H1 (cell line): Measurements from ENCODE around the gene SLC2A5. TPM values are rescaled to one million over a fixed set of nuclear protein-coding genes. Genes with fewer than 3 reads are reported as not detected.

Experiments used
- BCL11A ChIP-seq, 2 experiments: IDR thresholded peaks; one replicate each; pipeline ENCODE4 v1.6.1; 2011; ENCODE audit warnings: low read depth in 2 of 2, low read length in 2 of 2, mild to moderate bottlenecking in 2 of 2
- CHD7 ChIP-seq: fragments of 300-600 bp; sonication (generic); IDR thresholded peaks from 2 replicates; pipeline ENCODE4 v1.7.1; 2012; ENCODE audit warnings: low read length, moderate library complexity, mild to moderate bottlenecking, inconsistent platforms; ENCODE audit not compliant: insufficient replicate concordance
- CTBP2 ChIP-seq: IDR thresholded peaks from 2 replicates; pipeline ENCODE4 v1.7.0; 2011; ENCODE audit warnings: borderline replicate concordance, mild to moderate bottlenecking, moderate library complexity, mixed read lengths, low read length; ENCODE audit not compliant: insufficient read depth, insufficient read length
- EZH2 ChIP-seq: fragments of 200-600 bp; sonication (generic); IDR thresholded peaks from 2 replicates; pipeline ENCODE4 v1.7.1; 2012; ENCODE audit warnings: low read depth, mild to moderate bottlenecking, moderate library complexity, low read length, inconsistent platforms; ENCODE audit not compliant: severe bottlenecking
- GABPA ChIP-seq: IDR thresholded peaks from 2 replicates; pipeline ENCODE4 v1.6.1; 2011; ENCODE audit warnings: mild to moderate bottlenecking, low read length, moderate library complexity, borderline replicate concordance; ENCODE audit not compliant: insufficient read depth
- GTF2F1 ChIP-seq: IDR thresholded peaks from 2 replicates; pipeline ENCODE4 v1.6.1; 2012; ENCODE audit warnings: low read depth, low read length, improper control_type of control experiment, borderline replicate concordance
- NANOG ChIP-seq: IDR thresholded peaks from 2 replicates; pipeline ENCODE4 v1.6.1; 2011; ENCODE audit warnings: low read length, low read depth, mild to moderate bottlenecking, inconsistent platforms; ENCODE audit not compliant: insufficient read depth, poor library complexity, severe bottlenecking
- POLR2A ChIP-seq, 2 experiments: IDR thresholded peaks; 1 replicate in 1 of 2; 2 replicates in 1 of 2; pipeline ENCODE4 v1.6.1; 2011; ENCODE audit warnings: low read depth in 2 of 2, low read length in 2 of 2, mild to moderate bottlenecking in 2 of 2; ENCODE audit errors: control extremely low read depth in 1 of 2
- RBBP5 ChIP-seq: IDR thresholded peaks from 2 replicates; pipeline ENCODE4 v1.7.1; 2012; ENCODE audit warnings: low read depth, mild to moderate bottlenecking, inconsistent platforms, low read length, moderate library complexity, borderline replicate concordance
- TAF7 ChIP-seq: optimal IDR thresholded peaks from 2 replicates; pipeline ENCODE3; 2011; ENCODE audit warnings: low read depth, mild to moderate bottlenecking, inconsistent platforms, low read length, moderate library complexity, borderline replicate concordance
- polyA plus RNA-seq, 7 experiments: library from polyadenylated mRNA; depleted of rRNA in 3 of 7; stranded (reverse) in 5 of 7; unstranded in 2 of 7; fragments of >200 nt in 5 of 7; fragments of 200-250 nt in 2 of 7; gene quantifications; 1 replicate in 5 of 7; 2 replicates in 1 of 7; 4 replicates in 1 of 7; pipeline versions ENCODE4 v1.2.1 to v1.2.3, GENCODE V29; 2011 to 2013; ENCODE audit warnings: missing spikeins in 2 of 7, mixed read lengths in 2 of 7
- total RNA-seq: library from RNA; stranded (reverse); fragmentation: NEBNext Ultra II Directional; extraction: Animal tissue kit (Norgen Biotek cat#: 25700); gene quantifications from 2 replicates; pipeline ENCODE4 v1.2.1, GENCODE V29; 2021
- TF ChIP-seq, protein P1 (sequence below): IDR thresholded peaks from 2 replicates; pipeline ENCODE4 v1.6.1; 2012; ENCODE audit warnings: inconsistent platforms

SLC2A5 gene
- total and polyA plus RNA-seq, 2 of the 8 experiments (the other 6 are each of a cell fraction or from before 2014, with no cell fraction given), result 0.12 TPM; not detected in 1

GRCh38 chr1:9062846-9063245 lies 6.6 kb downstream of the SLC2A5 start (continued):
- TF ChIP-seq CHD7 (no peak), EZH2 (no peak), POLR2A (IDR thresholded peaks at IDR 0.05; ENCODE audit: control extremely low read depth in 1 of 2, low read depth in 2 of 2, low read length in 2 of 2) (no peak), GTF2F1 (no peak), TAF7 (no peak), RBBP5 (no peak), NANOG (no peak), CTBP2 (no peak), BCL11A (IDR thresholded peaks at IDR 0.05; ENCODE audit: low read depth in 2 of 2, low read length in 2 of 2) (no peak), GABPA (no peak)
- TF ChIP-seq, protein P1, sequence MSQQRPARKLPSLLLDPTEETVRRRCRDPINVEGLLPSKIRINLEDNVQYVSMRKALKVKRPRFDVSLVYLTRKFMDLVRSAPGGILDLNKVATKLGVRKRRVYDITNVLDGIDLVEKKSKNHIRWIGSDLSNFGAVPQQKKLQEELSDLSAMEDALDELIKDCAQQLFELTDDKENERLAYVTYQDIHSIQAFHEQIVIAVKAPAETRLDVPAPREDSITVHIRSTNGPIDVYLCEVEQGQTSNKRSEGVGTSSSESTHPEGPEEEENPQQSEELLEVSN, result no peak
